GM21619 (cell line): Measurements from ENCODE around the gene CCL15.
"Not testable (repeated sequence)": the region's sequence is repeated elsewhere in the genome, so short reads cannot be mapped to it uniquely, and the experiment has no call there.

Experiments
- ATAC-seq: cut with Tn5 transposase; IDR thresholded peaks from one replicate; pipeline ENCODE4 v1.9.1; 2021; ENCODE audit not compliant: unreplicated experiment

The CCL15 gene

GRCh38 chr17:35995346-35995745 lies 6.0 kb downstream of the CCL15 start:
- ATAC-seq = not testable (repeated sequence)

- ATAC-seq = no peak
These were observed 10.3 kb downstream of the CCL15 start for GRCh38 chr17:35991075-35991474.

- no peak for ATAC-seq
These were observed 13.2 kb downstream of the CCL15 start for GRCh38 chr17:35988164-35988563.

GRCh38 chr17:35986643-35987042 lies 14.7 kb downstream of the CCL15 start, which contains the start of gene CCL14:
Gene CCL14, minus strand, starts transcription at chr17:35986729. Its CDS starts 80 bp downstream, at chr17:35986649.
- ATAC-seq = no peak

- ATAC-seq = no peak
These were observed 17.2 kb downstream of the CCL15 start for GRCh38 chr17:35984140-35984539.

- no peak for ATAC-seq
These were observed 18.8 kb downstream of the CCL15 start for GRCh38 chr17:35982409-35983191.

GRCh38 chr17:35981908-35982330 lies 19.4 kb downstream of the CCL15 start:
- ATAC-seq = no peak

GRCh38 chr17:35981246-35981645 lies 20.1 kb downstream of the CCL15 start, which contains the start of gene CCL16:
Gene CCL16, minus strand, starts transcription at chr17:35981497. Its CDS starts 77 bp downstream, at chr17:35981420.
- no peak for ATAC-seq

- ATAC-seq = no peak
These were observed 23.0 kb downstream of the CCL15 start for GRCh38 chr17:35978346-35978745.

GRCh38 chr17:35977509-35977908 lies 23.8 kb downstream of the CCL15 start:
- no peak for ATAC-seq

GRCh38 chr17:35973333-35974260 lies 27.8 kb downstream of the CCL15 start:
- ATAC-seq = no peak

GRCh38 chr17:35972945-35973332 lies 28.4 kb downstream of the CCL15 start:
- ATAC-seq = no peak

GRCh38 chr17:35972535-35972934 lies 28.8 kb downstream of the CCL15 start:
- no peak for ATAC-seq

GRCh38 chr17:35972066-35972465 lies 29.3 kb downstream of the CCL15 start:
- no peak for ATAC-seq

GRCh38 chr17:35969558-35970380 lies 31.6 kb downstream of the CCL15 start:
- ATAC-seq = no peak

- no peak for ATAC-seq
These were observed 32.8 kb downstream of the CCL15 start for GRCh38 chr17:35968520-35969054.

- no peak for ATAC-seq
These were observed 36.1 kb downstream of the CCL15 start for GRCh38 chr17:35965272-35965671.

- no peak for ATAC-seq
These were observed 37.7 kb downstream of the CCL15 start for GRCh38 chr17:35963663-35964062.

- no peak for ATAC-seq
These were observed 47.6 kb downstream of the CCL15 start for GRCh38 chr17:35953720-35954119.

- ATAC-seq = no peak
These were observed 52.0 kb downstream of the CCL15 start for GRCh38 chr17:35949401-35949800.

GRCh38 chr17:35948092-35948491 lies 53.3 kb downstream of the CCL15 start:
- no peak for ATAC-seq
